ENCODE data around the gene MAFF. TPM values are rescaled to one million over a fixed set of nuclear protein-coding genes. Genes with fewer than 3 reads are reported as not detected.

Gene MAFF
- polyA plus RNA-seq, 3 donors from 2014 or later = 8.1 to 20.8 (median 15.2) TPM

DNA sequence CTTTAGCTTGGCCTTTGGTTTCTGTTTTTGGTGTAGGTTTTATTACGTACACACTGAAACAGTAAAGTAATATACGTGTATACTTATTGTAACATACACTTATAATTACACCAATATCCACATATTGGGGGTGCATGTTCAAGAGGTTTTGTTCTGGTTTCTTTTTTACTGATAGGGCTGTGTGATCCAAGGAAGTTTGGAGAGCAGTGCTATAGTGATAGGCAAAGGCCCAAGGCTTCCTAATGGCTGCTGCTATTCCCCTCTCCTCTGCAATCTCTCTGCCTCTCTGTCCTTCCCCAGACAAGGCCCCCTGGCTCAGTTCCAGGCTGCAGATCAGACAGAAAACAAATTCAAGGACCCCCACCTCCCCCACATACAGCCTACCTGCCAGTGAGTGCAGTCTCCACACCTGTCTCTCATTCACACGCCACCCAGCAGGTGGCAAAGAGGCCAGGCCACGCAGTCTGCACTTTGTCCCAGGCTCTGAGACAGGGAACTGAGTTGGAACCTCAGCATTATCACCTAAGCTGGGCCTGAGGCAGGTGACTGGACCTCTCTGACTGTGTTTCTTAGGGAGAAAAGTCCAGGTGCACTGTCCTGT, 56.0 kb downstream of the MAFF start:
- Mint-ChIP-seq H3K4me1 (peaks cover 56 to 66% of the 10 kb centered on the region in 2 donors), H3K4me3 (no peak overlapping the region), H3K36me3 (peaks cover 0 to 8% (median 3%) of the 10 kb centered on the region in 3 donors), H3K27ac (peak overlapping the region in 2 of 6 donors; percentile 11 to 40), H3K9me3 (no peaks in the 10 kb centered on the region), H3K27me3 (ENCODE audit: low read depth in 3 of 3) (peaks cover 2 to 9% (median 5%) of the 10 kb centered on the region in 3 donors)
- no peak for DNase-seq

DNA sequence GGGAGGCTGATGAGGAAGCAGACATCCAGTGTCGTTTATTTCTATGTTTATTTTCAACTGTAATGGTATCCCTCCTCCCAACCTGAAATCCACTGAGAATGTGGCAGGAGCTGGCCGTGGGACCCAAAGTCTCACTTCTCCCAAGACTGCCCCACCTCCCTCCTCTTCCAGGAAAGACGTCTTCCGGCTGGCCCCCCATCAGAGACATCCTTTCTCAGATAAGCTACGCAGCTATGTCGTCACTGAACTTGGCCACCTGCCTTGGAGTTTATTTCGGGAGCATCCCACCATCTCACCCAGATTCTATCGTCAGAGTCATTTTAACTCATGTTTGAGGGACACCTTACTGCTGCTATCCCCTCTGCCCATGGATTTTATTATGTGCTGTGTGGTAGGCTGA, 57.1 kb downstream of the MAFF start:
- Mint-ChIP-seq H3K36me3 (peaks cover 0 to 13% (median 3%) of the 10 kb centered on the region in 3 donors), H3K27ac (peak overlapping the region in 5 of 6 donors; percentile 49 to 93 (median 83)), H3K4me3 (peak overlapping the region in 1 of 5 donors; percentile 66), H3K4me1 (peaks cover 62 to 67% of the 10 kb centered on the region in 2 donors), H3K27me3 (ENCODE audit: low read depth in 3 of 3) (peaks cover 2 to 11% (median 5%) of the 10 kb centered on the region in 3 donors), H3K9me3 (no peaks in the 10 kb centered on the region)
- no peak for DNase-seq

DNA sequence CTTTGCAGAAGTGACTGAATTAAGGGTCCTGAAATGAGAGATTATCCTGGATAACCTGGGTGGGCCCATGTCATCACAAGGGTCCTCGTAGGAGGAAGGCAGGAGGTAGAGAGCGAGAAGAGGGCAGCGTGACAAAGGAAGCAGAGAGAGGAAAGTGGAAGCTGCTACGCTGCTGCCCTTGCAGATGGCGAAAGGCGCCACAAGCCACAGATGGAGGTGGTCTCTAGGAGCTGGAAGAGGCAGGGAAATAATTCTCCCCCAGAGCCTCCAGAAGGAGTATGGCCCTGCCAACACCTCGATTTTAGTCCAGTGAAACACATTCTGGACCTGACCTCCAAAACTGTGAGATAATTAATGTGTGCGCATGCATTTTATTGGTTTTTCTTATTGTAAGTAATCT, 57.6 kb downstream of the MAFF start:
- H3K4me3 Mint-ChIP-seq = peak overlapping the region in 4 of 5 donors; percentile 3 to 66 (median 36)
- peaks cover 64 to 70% of the 10 kb centered on the region in 2 donors for H3K4me1 Mint-ChIP-seq
- peaks cover 2 to 11% (median 5%) of the 10 kb centered on the region in 3 donors for H3K27me3 Mint-ChIP-seq (ENCODE audit: low read depth in 3 of 3)
- H3K9me3 Mint-ChIP-seq = no peaks in the 10 kb centered on the region
- peak overlapping the region in 5 of 6 donors; percentile 49 to 93 (median 83) for H3K27ac Mint-ChIP-seq
- H3K36me3 Mint-ChIP-seq = peaks cover 0 to 13% (median 3%) of the 10 kb centered on the region in 3 donors
- no peak for DNase-seq

DNA sequence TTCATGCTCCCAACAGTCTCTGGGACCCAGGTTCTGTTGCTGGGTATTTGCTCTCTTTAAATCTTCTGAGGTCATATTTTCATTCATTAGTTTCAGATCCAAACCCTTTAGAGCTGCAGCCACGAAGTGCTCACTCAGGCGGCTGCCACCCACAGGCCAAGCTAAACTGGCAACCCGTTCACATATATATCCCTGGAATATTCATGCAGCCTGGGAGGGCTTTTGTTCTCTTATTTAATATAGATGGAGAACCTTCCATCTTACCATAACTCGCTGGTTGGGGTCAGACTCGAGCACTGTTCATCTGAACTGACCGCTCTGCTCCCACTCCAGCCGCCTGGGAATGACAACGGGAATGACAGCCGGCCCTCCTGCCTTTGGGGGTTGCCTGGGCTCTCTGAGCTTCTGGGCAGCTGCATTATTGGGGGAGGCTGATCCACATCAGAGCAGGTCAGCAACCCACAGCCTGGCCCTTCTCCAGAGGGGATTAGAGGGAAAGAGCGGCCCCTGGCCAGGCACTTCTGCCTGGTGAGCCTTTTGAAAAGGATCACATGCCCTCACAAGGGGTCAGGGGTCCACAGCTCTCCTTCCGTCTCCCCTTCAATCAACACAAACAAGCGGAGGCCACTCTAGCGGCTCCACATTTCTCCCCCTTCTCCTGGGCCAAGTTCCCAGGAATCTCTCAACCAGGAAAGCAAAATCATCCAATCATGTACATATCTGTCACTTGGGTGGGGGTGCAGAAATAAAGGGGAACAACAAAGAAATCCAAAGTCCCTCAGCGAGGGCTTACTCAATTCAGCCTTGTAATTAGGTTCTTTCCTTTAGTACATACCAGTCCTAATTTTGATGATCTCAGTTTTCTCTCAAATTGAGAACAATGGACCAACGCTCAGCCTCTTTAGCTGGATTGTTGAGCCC, 59.2 kb downstream of the MAFF start:
- H3K4me1 Mint-ChIP-seq = peaks cover 72 to 79% of the 10 kb centered on the region in 2 donors
- H3K9me3 Mint-ChIP-seq = no peaks in the 10 kb centered on the region
- peak overlapping the region in 3 of 5 donors; percentile 17 to 67 (median 59) for H3K4me3 Mint-ChIP-seq
- H3K27me3 Mint-ChIP-seq (ENCODE audit: low read depth in 3 of 3) = peaks cover 2 to 11% (median 5%) of the 10 kb centered on the region in 3 donors
- peak overlapping the region; percentile 58 to 93 (median 85) for H3K27ac Mint-ChIP-seq
- DNase-seq = no peak
- peaks cover 0 to 13% (median 3%) of the 10 kb centered on the region in 3 donors for H3K36me3 Mint-ChIP-seq

GRCh38 chr22:38262051-38262795, 60.4 kb downstream of the MAFF start:
- peak; percentile 38 to 54 (median 40) for DNase-seq
- Mint-ChIP-seq H3K4me3 (peak overlapping the region in 1 of 5 donors; percentile 12), H3K9me3 (no peaks in the 10 kb centered on the region), H3K27ac (peak overlapping the region; percentile 22 to 93 (median 70)), H3K36me3 (peaks cover 0 to 13% (median 3%) of the 10 kb centered on the region in 3 donors), H3K27me3 (ENCODE audit: low read depth in 3 of 3) (peaks cover 2 to 17% (median 9%) of the 10 kb centered on the region in 3 donors), H3K4me1 (peaks cover 79 to 81% of the 10 kb centered on the region in 2 donors)

DNA sequence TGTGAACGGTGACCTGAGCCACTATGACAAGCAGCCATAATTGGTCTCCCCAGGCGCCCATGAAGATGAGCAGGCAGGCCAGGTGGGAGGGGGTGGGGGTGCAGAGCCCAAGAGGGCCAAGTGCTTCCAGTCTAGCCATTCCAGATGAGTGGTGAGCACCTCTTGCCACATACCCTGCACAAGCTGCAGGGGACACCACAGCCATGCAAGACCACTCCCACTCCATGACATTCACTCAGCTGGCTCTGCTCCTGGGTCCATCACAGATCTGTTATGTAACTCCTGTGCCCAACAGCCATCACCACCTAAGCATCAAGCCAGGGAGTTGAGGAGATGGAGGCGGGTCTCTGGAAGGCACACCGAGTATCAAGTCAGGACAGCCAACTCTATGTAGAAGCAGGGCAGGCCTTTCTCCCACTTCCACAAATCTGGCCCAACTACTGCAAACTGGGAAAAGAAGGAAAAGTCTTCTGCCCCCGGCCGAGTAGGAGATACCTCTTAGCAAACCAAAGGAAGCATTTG, 62.6 kb downstream of the MAFF start:
- peaks cover 0 to 18% (median 9%) of the 10 kb centered on the region in 3 donors for H3K27me3 Mint-ChIP-seq (ENCODE audit: low read depth in 3 of 3)
- H3K4me3 Mint-ChIP-seq = no peak overlapping the region
- peak overlapping the region in 4 of 6 donors; percentile 40 to 98 (median 89) for H3K27ac Mint-ChIP-seq
- peaks cover 0 to 13% (median 3%) of the 10 kb centered on the region in 3 donors for H3K36me3 Mint-ChIP-seq
- DNase-seq = no peak
- H3K4me1 Mint-ChIP-seq = peaks cover 86% of the 10 kb centered on the region in 2 donors
- no peaks in the 10 kb centered on the region for H3K9me3 Mint-ChIP-seq

Other genes starting within 250 kb of the MAFF start
- gene C22orf23, start 248.4 kb upstream of the MAFF start, polyA plus RNA-seq = not detected
- 100 to 1,000 TPM; 181 to 275 (median 203) TPM for gene POLR2F, start 248.3 kb upstream of the MAFF start, polyA plus RNA-seq
- gene SOX10, start 217.4 kb upstream of the MAFF start, polyA plus RNA-seq = not detected
- gene PICK1, start 144.6 kb upstream of the MAFF start, polyA plus RNA-seq = 10 to 100 TPM in 1 of 3 donors, 1 to 10 TPM in 1, under 1 TPM in 1; 0.12 to 11.1 (median 6.0) TPM
- under 1 TPM in 1 of 3 donors, not detected in 2; 0.42 TPM for gene SLC16A8, start 117.8 kb upstream of the MAFF start, polyA plus RNA-seq
- under 1 TPM in 1 of 3 donors, not detected in 2; 0.21 TPM for gene BAIAP2L2, start 91.3 kb upstream of the MAFF start, polyA plus RNA-seq
- gene PLA2G6, start 20.2 kb upstream of the MAFF start, polyA plus RNA-seq = 10 to 100 TPM in 1 of 3 donors, 1 to 10 TPM in 2; 3.3 to 11.4 (median 4.2) TPM
- 10 to 100 TPM; 12.1 to 50.7 (median 30.3) TPM for gene TMEM184B, start 71.0 kb downstream of the MAFF start, polyA plus RNA-seq
- 10 to 100 TPM in 1 of 3 donors, 1 to 10 TPM in 2; 7.5 to 12.1 (median 8.6) TPM for gene CSNK1E, start 115.4 kb downstream of the MAFF start, polyA plus RNA-seq